A549 (cell line): Measurements from ENCODE around the gene SELENOK.

ENCODE experiments used
- CEBPB ChIP-seq, 2 experiments: fragments of >200 bp in 1 of 2; sonication (Bioruptor Twin) in 1 of 2; formaldehyde crosslinking in 1 of 2; IDR thresholded peaks; 2 replicates each; pipeline ENCODE4 v1.6.1; 2012 to 2016
- CHD2 ChIP-seq: fragments of 150-350 bp; IDR thresholded peaks from 2 replicates; pipeline ENCODE4 v1.6.1; 2014; ENCODE audit warnings: low read length; ENCODE audit not compliant: partially characterized antibody
- HDAC2 ChIP-seq: fragments of 200-600 bp; sonication (generic); IDR thresholded peaks from 2 replicates; pipeline ENCODE4 v1.6.1; 2016
- JUNB ChIP-seq: fragments of >200 bp; sonication (Bioruptor Twin); formaldehyde crosslinking; IDR thresholded peaks from 2 replicates; pipeline ENCODE4 v1.6.1; 2016
- POLR2A ChIP-seq: IDR thresholded peaks from 2 replicates; pipeline ENCODE4 v1.6.1; 2012; ENCODE audit warnings: mild to moderate bottlenecking, low read length
- POLR2AphosphoS2 ChIP-seq: conservative IDR thresholded peaks from 2 replicates; pipeline ENCODE4 v1.6.1; 2012; ENCODE audit warnings: low read length, improper control_type of control experiment, inconsistent platforms
- RCOR1 ChIP-seq: fragments of 150-350 bp; IDR thresholded peaks from 2 replicates; pipeline ENCODE4 v1.6.1; 2014; ENCODE audit warnings: antibody characterized with exemption, low read length, low read depth
- TP53 ChIP-seq: fragments of 250-450 bp; sonication (Bioruptor Pico); IDR thresholded peaks from 2 replicates; pipeline ENCODE4 v1.5.0; 2021; ENCODE audit warnings: mild to moderate bottlenecking, moderate library complexity
- ZC3H11A ChIP-seq: fragments of 450-650 bp; IDR thresholded peaks from 2 replicates; pipeline ENCODE4 v1.6.1; 2014; ENCODE audit warnings: antibody characterized with exemption, mild to moderate bottlenecking
- TF ChIP-seq, protein P1 (sequence below): fragments of 450-650 bp; IDR thresholded peaks from 2 replicates; pipeline ENCODE4 v1.6.1; 2014; ENCODE audit warnings: antibody characterized with exemption
- TF ChIP-seq, protein P2 (sequence below): fragments of >200 bp; sonication (Bioruptor Twin); formaldehyde crosslinking; IDR thresholded peaks from 3 replicates; pipeline ENCODE4 v1.5.1; 2016
- TF ChIP-seq, protein P3 (sequence below): IDR thresholded peaks from 2 replicates; pipeline ENCODE4 v1.6.1; 2012
- TF ChIP-seq, protein P4 (sequence below): fragments of 200-600 bp; sonication (generic); IDR thresholded peaks from 2 replicates; pipeline ENCODE4 v1.6.1; 2016; ENCODE audit warnings: antibody characterized with exemption, mild to moderate bottlenecking, moderate library complexity

DNA sequence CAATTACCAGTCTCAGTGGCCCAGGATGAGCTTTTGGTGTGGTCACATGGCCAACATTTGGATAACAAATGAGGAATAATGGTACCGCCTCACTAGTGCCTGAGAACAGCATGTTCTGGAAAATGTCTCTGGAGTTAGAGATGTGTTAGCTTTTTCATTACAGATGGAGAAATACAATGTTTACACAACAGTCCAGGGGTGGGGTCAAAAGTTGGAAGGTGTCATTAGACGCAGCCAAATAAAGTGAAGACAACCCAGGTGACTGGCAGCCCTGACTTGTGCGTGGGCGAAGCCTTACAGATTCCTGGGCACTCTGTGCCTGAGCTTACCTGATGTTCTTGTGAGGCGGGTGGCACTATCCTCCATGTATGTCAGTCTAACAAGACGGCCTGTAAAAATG is 32.5 kb downstream of the SELENOK start:
- TF ChIP-seq, protein P1, sequence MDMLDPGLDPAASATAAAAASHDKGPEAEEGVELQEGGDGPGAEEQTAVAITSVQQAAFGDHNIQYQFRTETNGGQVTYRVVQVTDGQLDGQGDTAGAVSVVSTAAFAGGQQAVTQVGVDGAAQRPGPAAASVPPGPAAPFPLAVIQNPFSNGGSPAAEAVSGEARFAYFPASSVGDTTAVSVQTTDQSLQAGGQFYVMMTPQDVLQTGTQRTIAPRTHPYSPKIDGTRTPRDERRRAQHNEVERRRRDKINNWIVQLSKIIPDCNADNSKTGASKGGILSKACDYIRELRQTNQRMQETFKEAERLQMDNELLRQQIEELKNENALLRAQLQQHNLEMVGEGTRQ = no peak
- no peak for TF ChIP-seq ZC3H11A
- no peak for TF ChIP-seq TP53 (CRISPR knock-in tag)
- TF ChIP-seq POLR2A = no peak
- no peak for TF ChIP-seq POLR2AphosphoS2
- TF ChIP-seq, protein P2, sequence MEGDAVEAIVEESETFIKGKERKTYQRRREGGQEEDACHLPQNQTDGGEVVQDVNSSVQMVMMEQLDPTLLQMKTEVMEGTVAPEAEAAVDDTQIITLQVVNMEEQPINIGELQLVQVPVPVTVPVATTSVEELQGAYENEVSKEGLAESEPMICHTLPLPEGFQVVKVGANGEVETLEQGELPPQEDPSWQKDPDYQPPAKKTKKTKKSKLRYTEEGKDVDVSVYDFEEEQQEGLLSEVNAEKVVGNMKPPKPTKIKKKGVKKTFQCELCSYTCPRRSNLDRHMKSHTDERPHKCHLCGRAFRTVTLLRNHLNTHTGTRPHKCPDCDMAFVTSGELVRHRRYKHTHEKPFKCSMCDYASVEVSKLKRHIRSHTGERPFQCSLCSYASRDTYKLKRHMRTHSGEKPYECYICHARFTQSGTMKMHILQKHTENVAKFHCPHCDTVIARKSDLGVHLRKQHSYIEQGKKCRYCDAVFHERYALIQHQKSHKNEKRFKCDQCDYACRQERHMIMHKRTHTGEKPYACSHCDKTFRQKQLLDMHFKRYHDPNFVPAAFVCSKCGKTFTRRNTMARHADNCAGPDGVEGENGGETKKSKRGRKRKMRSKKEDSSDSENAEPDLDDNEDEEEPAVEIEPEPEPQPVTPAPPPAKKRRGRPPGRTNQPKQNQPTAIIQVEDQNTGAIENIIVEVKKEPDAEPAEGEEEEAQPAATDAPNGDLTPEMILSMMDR = no peak
- no peak for TF ChIP-seq CEBPB (IDR thresholded peaks at IDR 0.05)
- no peak for TF ChIP-seq HDAC2
- TF ChIP-seq, protein P3, sequence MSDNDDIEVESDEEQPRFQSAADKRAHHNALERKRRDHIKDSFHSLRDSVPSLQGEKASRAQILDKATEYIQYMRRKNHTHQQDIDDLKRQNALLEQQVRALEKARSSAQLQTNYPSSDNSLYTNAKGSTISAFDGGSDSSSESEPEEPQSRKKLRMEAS = no peak
- no peak for TF ChIP-seq CHD2
- TF ChIP-seq, protein P4, sequence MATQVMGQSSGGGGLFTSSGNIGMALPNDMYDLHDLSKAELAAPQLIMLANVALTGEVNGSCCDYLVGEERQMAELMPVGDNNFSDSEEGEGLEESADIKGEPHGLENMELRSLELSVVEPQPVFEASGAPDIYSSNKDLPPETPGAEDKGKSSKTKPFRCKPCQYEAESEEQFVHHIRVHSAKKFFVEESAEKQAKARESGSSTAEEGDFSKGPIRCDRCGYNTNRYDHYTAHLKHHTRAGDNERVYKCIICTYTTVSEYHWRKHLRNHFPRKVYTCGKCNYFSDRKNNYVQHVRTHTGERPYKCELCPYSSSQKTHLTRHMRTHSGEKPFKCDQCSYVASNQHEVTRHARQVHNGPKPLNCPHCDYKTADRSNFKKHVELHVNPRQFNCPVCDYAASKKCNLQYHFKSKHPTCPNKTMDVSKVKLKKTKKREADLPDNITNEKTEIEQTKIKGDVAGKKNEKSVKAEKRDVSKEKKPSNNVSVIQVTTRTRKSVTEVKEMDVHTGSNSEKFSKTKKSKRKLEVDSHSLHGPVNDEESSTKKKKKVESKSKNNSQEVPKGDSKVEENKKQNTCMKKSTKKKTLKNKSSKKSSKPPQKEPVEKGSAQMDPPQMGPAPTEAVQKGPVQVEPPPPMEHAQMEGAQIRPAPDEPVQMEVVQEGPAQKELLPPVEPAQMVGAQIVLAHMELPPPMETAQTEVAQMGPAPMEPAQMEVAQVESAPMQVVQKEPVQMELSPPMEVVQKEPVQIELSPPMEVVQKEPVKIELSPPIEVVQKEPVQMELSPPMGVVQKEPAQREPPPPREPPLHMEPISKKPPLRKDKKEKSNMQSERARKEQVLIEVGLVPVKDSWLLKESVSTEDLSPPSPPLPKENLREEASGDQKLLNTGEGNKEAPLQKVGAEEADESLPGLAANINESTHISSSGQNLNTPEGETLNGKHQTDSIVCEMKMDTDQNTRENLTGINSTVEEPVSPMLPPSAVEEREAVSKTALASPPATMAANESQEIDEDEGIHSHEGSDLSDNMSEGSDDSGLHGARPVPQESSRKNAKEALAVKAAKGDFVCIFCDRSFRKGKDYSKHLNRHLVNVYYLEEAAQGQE = no peak
- no peak for TF ChIP-seq JUNB
- TF ChIP-seq RCOR1 = no peak
